DND-41 (cell line): Measurements from ENCODE around the gene LRRC8D.

Source experiments
- ATAC-seq: fragments of 200-7000 bp; cut with Tn5 transposase; 3 replicates; pipeline ENCODE4 v1.9.1; 2021; ENCODE audit warnings: low read depth; ENCODE audit not compliant: insufficient read depth
- DNase-seq: peaks from one replicate; pipeline ENCODE4 v3.0.0-alpha.2; 2020
- H2AFZ ChIP-seq: 2 replicates; pipeline ENCODE4 v1.6.0; 2012; ENCODE audit warnings: low read depth, low read length
- H3K27ac ChIP-seq: 2 replicates; pipeline ENCODE4 v1.5.1; 2012; ENCODE audit warnings: low read length, inconsistent platforms
- H3K27me3 ChIP-seq: fragments of 200-600 bp; sonication (generic); 2 replicates; pipeline ENCODE4 v1.6.0; 2012; ENCODE audit warnings: low read length, mild to moderate bottlenecking, inconsistent platforms; ENCODE audit not compliant: insufficient read depth, poor library complexity
- H3K36me3 ChIP-seq: 2 replicates; pipeline ENCODE4 v1.5.1; 2012; ENCODE audit warnings: low read length, inconsistent platforms; ENCODE audit not compliant: insufficient read depth
- H3K4me1 ChIP-seq: 2 replicates; pipeline ENCODE4 v1.5.1; 2012; ENCODE audit warnings: mild to moderate bottlenecking, low read length; ENCODE audit not compliant: insufficient read depth
- H3K4me2 ChIP-seq: 2 replicates; pipeline ENCODE4 v1.6.0; 2012; ENCODE audit warnings: mild to moderate bottlenecking, moderate library complexity, low read length, inconsistent platforms; ENCODE audit not compliant: insufficient read depth
- H3K4me3 ChIP-seq, 2 experiments: fragments of 200-600 bp in 1 of 2; shearing (Covaris generic) in 1 of 2; 2 replicates each; pipeline ENCODE4 v1.5.1; 2012 to 2016; ENCODE audit warnings: inconsistent platforms in 2 of 2, low read length in 2 of 2, mild to moderate bottlenecking in 2 of 2, low read depth in 1 of 2, moderate library complexity in 1 of 2
- H3K79me2 ChIP-seq: 2 replicates; pipeline ENCODE4 v1.6.0; 2012; ENCODE audit warnings: low read length, inconsistent platforms; ENCODE audit not compliant: insufficient read depth
- H3K9ac ChIP-seq: 2 replicates; pipeline ENCODE4 v1.6.0; 2012; ENCODE audit warnings: low read depth, mild to moderate bottlenecking, inconsistent platforms, low read length, moderate library complexity
- H3K9me3 ChIP-seq: 2 replicates; pipeline ENCODE4 v1.5.1; 2012; ENCODE audit warnings: low read length, moderate library complexity, mild to moderate bottlenecking, inconsistent platforms; ENCODE audit not compliant: insufficient read depth, severe bottlenecking
- H4K20me1 ChIP-seq: 2 replicates; pipeline ENCODE4 v1.6.0; 2012; ENCODE audit warnings: low read length; ENCODE audit not compliant: insufficient read depth
- EZH2 ChIP-seq: IDR thresholded peaks from 3 replicates; pipeline ENCODE4 v1.6.1; 2012; ENCODE audit warnings: borderline replicate concordance, low read depth, mild to moderate bottlenecking, moderate library complexity, low read length, inconsistent platforms; ENCODE audit not compliant: severe bottlenecking
- TF ChIP-seq, protein P1 (sequence below): IDR thresholded peaks from 2 replicates; pipeline ENCODE4 v1.5.1; 2012; ENCODE audit warnings: borderline replicate concordance, low read length, moderate library complexity, mild to moderate bottlenecking; ENCODE audit not compliant: poor library complexity, severe bottlenecking; ENCODE audit errors: extremely low read depth

Gene LRRC8D

DNA sequence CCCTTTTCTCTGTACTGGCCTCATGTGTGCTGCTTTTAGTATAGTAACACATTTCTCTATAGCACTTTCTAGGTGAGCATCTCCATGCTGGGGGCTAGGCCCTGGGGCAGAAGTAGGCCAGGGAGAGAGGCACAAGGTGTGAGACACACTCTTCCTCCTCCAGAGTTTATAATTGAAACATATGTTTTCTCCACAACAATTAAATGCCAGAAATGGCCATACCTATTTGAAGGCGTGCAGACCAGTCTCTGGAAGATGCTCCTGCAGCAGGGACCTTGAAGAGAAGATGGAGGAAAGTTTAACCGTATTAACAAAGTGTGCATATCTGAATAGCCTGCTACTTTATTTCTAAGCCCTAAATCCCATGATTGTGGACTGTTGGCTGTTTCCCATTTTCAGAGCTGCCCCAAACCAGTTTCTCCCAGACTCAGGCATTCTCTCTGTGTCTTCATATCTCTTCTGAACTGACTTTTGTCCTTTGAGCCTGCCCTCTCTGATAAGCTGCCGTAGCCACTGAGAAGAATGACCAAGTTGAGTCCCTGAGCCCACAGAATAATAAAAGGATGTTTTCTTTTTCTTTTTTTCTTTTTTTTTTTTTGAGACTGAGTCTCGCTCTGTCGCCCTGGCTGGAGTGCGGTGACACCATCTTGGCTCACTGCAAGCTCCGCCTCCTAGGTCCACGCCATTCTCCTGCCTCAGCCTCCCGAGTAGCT lies 81.3 kb downstream of the LRRC8D start:
- H3K79me2 ChIP-seq: peaks cover 12% of the 10 kb centered on the region
- no peak overlapping the region for H2AFZ ChIP-seq
- no peaks in the 10 kb centered on the region for H3K27me3 ChIP-seq
- peaks cover 7% of the 10 kb centered on the region for H4K20me1 ChIP-seq
- no peak overlapping the region for H3K27ac ChIP-seq
- H3K4me1 ChIP-seq: peaks cover 5% of the 10 kb centered on the region; the same call in 1 of the 2 replicates
- no peak overlapping the region for H3K4me2 ChIP-seq
- DNase-seq (no peak), ATAC-seq (no peak)
- no peak for TF ChIP-seq EZH2
- H3K36me3 ChIP-seq: peaks cover 16% of the 10 kb centered on the region
- H3K9ac ChIP-seq: no peak overlapping the region
- H3K9me3 ChIP-seq: no peaks in the 10 kb centered on the region
- H3K4me3 ChIP-seq: no peak overlapping the region

DNA sequence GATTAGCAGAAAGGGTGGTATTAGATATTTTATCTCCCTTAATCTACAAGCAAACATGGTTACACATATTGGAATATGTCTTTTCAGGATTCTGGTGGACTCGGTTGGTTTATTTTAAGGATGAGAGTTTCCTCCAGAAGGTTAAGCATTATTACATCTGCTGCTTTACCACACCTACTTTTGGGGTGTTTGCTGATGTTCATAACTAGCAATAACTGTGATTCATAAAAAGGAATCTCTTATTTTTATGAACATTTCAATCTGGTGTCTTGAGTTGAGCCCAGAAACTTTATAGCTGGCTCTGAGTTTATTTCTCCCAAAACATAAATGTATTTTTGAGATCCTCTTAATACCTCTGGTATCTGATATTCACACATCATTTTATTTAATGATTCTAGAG lies 82.7 kb downstream of the LRRC8D start:
- H3K79me2 ChIP-seq: peaks cover 20% of the 10 kb centered on the region
- no peaks in the 10 kb centered on the region for H3K9me3 ChIP-seq
- peaks cover 6% of the 10 kb centered on the region; the same call in 1 of the 2 replicates for H3K4me1 ChIP-seq
- H3K27ac ChIP-seq: no peak overlapping the region
- no peak overlapping the region for H3K4me3 ChIP-seq
- peaks cover 16% of the 10 kb centered on the region for H4K20me1 ChIP-seq
- H3K4me2 ChIP-seq: no peak overlapping the region
- H3K27me3 ChIP-seq: no peaks in the 10 kb centered on the region
- H2AFZ ChIP-seq: no peak overlapping the region
- TF ChIP-seq, protein P1, sequence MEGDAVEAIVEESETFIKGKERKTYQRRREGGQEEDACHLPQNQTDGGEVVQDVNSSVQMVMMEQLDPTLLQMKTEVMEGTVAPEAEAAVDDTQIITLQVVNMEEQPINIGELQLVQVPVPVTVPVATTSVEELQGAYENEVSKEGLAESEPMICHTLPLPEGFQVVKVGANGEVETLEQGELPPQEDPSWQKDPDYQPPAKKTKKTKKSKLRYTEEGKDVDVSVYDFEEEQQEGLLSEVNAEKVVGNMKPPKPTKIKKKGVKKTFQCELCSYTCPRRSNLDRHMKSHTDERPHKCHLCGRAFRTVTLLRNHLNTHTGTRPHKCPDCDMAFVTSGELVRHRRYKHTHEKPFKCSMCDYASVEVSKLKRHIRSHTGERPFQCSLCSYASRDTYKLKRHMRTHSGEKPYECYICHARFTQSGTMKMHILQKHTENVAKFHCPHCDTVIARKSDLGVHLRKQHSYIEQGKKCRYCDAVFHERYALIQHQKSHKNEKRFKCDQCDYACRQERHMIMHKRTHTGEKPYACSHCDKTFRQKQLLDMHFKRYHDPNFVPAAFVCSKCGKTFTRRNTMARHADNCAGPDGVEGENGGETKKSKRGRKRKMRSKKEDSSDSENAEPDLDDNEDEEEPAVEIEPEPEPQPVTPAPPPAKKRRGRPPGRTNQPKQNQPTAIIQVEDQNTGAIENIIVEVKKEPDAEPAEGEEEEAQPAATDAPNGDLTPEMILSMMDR: no peak
- DNase-seq: no peak
- H3K9ac ChIP-seq: no peak overlapping the region
- peaks cover 2% of the 10 kb centered on the region; the same call in 1 of the 2 replicates for H3K36me3 ChIP-seq
- no peak for ATAC-seq

DNA sequence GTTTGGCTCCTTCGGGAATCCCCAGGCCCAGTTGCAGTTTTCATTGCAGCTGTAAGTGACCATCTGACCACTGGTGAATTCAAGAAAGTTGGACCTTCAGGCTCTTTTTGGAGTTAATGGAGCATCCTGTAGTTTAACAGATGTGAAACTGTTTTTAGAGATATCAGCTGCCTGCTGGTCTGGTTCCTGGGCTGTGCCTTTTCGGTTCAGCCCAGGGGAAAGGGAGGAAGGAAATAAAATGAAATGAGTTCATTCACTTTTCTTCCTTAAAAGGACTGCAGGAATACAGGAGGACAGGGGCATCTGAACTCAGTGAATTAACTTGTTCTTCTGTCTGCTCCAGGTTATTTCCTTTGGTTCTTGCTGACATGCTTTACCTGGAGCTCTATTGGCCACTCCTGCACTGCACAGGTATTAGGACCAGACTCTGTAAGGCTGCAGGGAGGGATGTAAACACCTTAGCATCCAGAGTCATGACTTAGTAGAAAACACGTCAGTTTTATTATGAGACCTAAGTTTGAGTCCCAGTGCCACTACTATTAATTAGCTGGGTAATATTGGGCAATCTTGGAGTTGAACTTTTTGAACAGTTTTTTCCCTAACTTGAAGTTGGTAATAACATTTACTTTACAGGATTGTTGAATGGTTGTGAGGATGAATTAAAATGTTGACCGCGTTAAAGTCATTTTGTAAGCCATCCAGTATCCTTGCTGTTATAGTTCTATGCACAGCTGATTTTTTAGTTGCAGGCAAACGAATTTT lies 83.6 kb downstream of the LRRC8D start:
- DNase-seq: no peak
- Histone ChIP-seq H3K4me3 (no peak overlapping the region), H3K4me1 (peaks cover 7% of the 10 kb centered on the region; the same call in 1 of the 2 replicates), H2AFZ (no peak overlapping the region), H3K27me3 (no peaks in the 10 kb centered on the region), H4K20me1 (peaks cover 16% of the 10 kb centered on the region), H3K27ac (no peak overlapping the region), H3K9ac (no peak overlapping the region), H3K4me2 (no peak overlapping the region), H3K79me2 (peaks cover 20% of the 10 kb centered on the region), H3K9me3 (no peaks in the 10 kb centered on the region), H3K36me3 (no peaks in the 10 kb centered on the region; the same call in 1 of the 2 replicates)
- TF ChIP-seq, protein P1: no peak
- TF ChIP-seq EZH2: no peak
- no peak for ATAC-seq

DNA sequence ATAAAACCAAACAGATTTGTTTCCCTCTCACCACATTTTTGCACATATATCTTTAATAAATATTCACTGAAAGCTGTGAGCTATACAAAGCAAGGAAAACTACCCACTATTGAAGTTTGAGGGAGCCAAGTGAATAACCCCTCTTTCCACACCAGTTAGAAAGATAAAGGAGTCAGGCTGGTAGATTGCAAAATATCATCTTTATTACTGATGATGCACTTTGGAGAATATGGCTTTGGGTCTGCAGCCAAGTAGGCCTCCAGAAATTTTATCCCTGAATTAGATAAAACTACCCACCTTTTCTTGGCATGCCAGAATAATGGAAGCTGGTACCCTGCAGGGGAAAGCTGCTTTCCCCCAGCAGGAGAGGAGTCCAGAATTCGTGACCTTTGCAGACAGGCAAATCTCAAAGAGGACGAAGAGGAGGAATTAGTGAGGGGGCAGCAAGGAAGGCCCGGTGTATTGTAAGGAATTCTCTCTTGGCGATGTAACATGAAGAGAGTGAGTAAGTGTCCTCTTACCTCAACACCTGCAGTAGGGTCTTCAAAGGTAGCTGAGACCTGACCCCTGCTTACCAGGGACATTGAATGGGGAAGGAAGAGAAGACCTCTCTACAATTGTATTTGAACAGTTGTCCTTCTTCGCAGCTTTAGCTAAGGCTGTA lies 84.7 kb downstream of the LRRC8D start:
- Histone ChIP-seq H3K9ac (no peak overlapping the region), H3K4me1 (peaks cover 7% of the 10 kb centered on the region; the same call in 1 of the 2 replicates)

More for the DNA sequence above, 84.7 kb downstream of the LRRC8D start:
- H3K79me2 ChIP-seq: peaks cover 20% of the 10 kb centered on the region
- H3K27ac ChIP-seq: no peak overlapping the region
- H2AFZ ChIP-seq: no peak overlapping the region
- TF ChIP-seq, protein P1: no peak
- no peak for TF ChIP-seq EZH2
- no peaks in the 10 kb centered on the region for H3K9me3 ChIP-seq
- no peaks in the 10 kb centered on the region; the same call in 1 of the 2 replicates for H3K36me3 ChIP-seq
- DNase-seq: no peak
- H3K27me3 ChIP-seq: no peaks in the 10 kb centered on the region
- H3K4me3 ChIP-seq: no peak overlapping the region
- H4K20me1 ChIP-seq: peaks cover 16% of the 10 kb centered on the region
- no peak for ATAC-seq
- no peak overlapping the region for H3K4me2 ChIP-seq
